Hepatocyte (in vitro differentiated cells): Measurements from ENCODE around the gene BET1L.
"Not testable (repeated sequence)": the region's sequence is repeated elsewhere in the genome, so short reads cannot be mapped to it uniquely, and the experiment has no call there.

Experiments
- EZH2 ChIP-seq: fragments of 200-600 bp; sonication (generic); IDR thresholded peaks from 2 replicates; pipeline ENCODE4 v1.6.1; 2016; ENCODE audit warnings: antibody characterized with exemption, mild to moderate bottlenecking, borderline replicate concordance
- TF ChIP-seq, protein P1 (sequence below): fragments of 200-600 bp; sonication (generic); IDR thresholded peaks from 2 replicates; pipeline ENCODE4 v1.5.1; 2016; ENCODE audit warnings: antibody characterized with exemption, mild to moderate bottlenecking; ENCODE audit not compliant: poor library complexity

DNA sequence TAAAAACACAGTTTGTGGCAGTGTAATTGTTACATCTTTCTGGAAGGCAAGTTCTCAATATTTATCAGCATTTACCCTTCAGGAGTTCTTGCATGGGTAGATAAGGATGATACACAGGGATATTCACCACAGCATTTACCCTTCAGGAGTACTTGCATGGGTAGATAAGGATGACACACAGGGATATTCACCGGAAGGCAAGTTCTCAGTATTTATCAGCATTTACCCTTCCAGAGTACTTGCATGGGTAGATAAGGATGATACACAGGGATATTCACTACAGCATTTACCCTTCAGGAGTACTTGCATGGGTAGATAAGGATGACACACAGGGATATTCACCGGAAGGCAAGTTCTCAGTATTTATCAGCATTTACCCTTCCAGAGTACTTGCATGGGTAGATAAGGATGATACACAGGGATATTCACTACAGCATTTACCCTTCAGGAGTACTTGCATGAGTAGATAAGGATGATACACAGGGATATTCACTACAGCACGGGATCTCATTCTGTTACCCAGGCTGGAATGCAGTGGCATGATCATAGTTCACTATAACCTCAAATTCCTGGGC lies 13.5 kb upstream of the BET1L start:
- TF ChIP-seq EZH2 = not testable (repeated sequence)
- TF ChIP-seq, protein P1, sequence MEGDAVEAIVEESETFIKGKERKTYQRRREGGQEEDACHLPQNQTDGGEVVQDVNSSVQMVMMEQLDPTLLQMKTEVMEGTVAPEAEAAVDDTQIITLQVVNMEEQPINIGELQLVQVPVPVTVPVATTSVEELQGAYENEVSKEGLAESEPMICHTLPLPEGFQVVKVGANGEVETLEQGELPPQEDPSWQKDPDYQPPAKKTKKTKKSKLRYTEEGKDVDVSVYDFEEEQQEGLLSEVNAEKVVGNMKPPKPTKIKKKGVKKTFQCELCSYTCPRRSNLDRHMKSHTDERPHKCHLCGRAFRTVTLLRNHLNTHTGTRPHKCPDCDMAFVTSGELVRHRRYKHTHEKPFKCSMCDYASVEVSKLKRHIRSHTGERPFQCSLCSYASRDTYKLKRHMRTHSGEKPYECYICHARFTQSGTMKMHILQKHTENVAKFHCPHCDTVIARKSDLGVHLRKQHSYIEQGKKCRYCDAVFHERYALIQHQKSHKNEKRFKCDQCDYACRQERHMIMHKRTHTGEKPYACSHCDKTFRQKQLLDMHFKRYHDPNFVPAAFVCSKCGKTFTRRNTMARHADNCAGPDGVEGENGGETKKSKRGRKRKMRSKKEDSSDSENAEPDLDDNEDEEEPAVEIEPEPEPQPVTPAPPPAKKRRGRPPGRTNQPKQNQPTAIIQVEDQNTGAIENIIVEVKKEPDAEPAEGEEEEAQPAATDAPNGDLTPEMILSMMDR = not testable (repeated sequence)
